BJ (cell line): ENCODE results near the gene CCDC74B. TPM values are rescaled to one million over a fixed set of nuclear protein-coding genes. Genes with fewer than 3 reads are reported as not detected.
"Not testable (repeated sequence)": the region's sequence is repeated elsewhere in the genome, so short reads cannot be mapped to it uniquely, and the experiment has no call there.

Source experiments
- CTCF ChIA-PET: fragments of 350-600 bp; formaldehyde crosslinking; extraction: SDS; loops from one replicate; lab custom pipeline; 2021; ENCODE audit warnings: antibody characterized with exemption, inconsistent platforms; lab: Yijun Ruan, JAX
- POLR2A ChIA-PET: fragments of 300-600 bp; sonication (Branson Sonifier 250); formaldehyde crosslinking; extraction: SDS; loops from one replicate; lab custom pipeline; 2021; ENCODE audit warnings: antibody characterized with exemption; lab: Charles Lee
- DNase-seq: peaks from one replicate; pipeline ENCODE4 v3.0.0-alpha.2; 2011; ENCODE audit warnings: low read depth
- H3K27me3 ChIP-seq: 2 replicates; pipeline ENCODE4 v1.6.0; 2011; ENCODE audit warnings: low read length; ENCODE audit not compliant: control insufficient read depth, insufficient read depth
- H3K36me3 ChIP-seq: 2 replicates; pipeline ENCODE4 v1.5.1; 2011; ENCODE audit warnings: low read length; ENCODE audit not compliant: control insufficient read depth, insufficient read depth
- H3K4me3 ChIP-seq: 2 replicates; pipeline ENCODE4 v1.5.1; 2011; ENCODE audit warnings: low read depth, mild to moderate bottlenecking, control low read depth, low read length
- polyA plus RNA-seq: library from polyadenylated mRNA; depleted of rRNA; stranded (reverse); fragments of >200 nt; gene quantifications from 2 replicates; pipeline ENCODE4 v1.2.3, GENCODE V29; 2011
- TF ChIP-seq, protein P1 (sequence below): IDR thresholded peaks from 2 replicates; pipeline ENCODE4 v1.5.1; 2011; ENCODE audit warnings: low read depth, mild to moderate bottlenecking, control low read depth, inconsistent platforms, low read length, moderate library complexity; ENCODE audit not compliant: insufficient read depth

The CCDC74B gene
- polyA plus RNA-seq, 1 experiment = 5.3 TPM

DNA sequence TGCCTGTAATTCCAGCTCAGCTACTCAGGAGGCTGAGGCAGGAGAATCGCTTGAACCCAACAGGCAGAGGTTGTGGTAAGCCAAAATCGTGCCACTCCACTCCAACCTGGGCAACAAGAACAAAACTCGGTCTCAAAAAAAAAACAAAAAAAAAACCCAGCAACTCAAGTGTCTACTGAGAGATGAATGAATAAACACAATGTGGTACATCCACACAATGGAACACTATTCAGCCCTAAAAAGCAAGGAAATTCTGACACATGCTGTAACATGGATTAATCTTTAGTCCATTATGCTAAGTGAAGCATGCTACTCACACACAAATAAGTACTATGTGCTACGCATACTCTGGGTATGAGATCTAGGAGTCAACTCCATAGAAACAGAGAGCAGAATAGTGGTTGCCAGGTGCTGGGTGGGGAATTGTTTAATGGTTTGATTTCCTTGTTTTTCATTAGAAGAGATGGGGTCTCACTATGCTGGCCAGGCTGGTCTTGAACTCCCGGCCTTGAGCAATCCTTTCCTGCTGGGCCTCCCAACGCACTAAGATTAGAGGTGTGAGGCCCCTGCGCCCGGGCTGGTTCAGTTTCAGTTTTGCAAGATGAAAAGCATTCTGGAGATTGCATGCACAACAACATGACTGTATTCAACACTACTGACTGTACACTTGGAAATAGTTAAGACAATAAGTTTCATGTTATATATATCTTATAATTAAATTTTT is 20.5 kb upstream of the CCDC74B start:
- H3K36me3 ChIP-seq = peaks cover 17% of the 10 kb centered on the region
- POLR2A ChIA-PET = no interaction called here
- CTCF ChIA-PET = no interaction called here
- no peak overlapping the region for H3K4me3 ChIP-seq
- H3K27me3 ChIP-seq = no peaks in the 10 kb centered on the region
- TF ChIP-seq, protein P1, sequence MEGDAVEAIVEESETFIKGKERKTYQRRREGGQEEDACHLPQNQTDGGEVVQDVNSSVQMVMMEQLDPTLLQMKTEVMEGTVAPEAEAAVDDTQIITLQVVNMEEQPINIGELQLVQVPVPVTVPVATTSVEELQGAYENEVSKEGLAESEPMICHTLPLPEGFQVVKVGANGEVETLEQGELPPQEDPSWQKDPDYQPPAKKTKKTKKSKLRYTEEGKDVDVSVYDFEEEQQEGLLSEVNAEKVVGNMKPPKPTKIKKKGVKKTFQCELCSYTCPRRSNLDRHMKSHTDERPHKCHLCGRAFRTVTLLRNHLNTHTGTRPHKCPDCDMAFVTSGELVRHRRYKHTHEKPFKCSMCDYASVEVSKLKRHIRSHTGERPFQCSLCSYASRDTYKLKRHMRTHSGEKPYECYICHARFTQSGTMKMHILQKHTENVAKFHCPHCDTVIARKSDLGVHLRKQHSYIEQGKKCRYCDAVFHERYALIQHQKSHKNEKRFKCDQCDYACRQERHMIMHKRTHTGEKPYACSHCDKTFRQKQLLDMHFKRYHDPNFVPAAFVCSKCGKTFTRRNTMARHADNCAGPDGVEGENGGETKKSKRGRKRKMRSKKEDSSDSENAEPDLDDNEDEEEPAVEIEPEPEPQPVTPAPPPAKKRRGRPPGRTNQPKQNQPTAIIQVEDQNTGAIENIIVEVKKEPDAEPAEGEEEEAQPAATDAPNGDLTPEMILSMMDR = no peak
- no peak for DNase-seq

DNA sequence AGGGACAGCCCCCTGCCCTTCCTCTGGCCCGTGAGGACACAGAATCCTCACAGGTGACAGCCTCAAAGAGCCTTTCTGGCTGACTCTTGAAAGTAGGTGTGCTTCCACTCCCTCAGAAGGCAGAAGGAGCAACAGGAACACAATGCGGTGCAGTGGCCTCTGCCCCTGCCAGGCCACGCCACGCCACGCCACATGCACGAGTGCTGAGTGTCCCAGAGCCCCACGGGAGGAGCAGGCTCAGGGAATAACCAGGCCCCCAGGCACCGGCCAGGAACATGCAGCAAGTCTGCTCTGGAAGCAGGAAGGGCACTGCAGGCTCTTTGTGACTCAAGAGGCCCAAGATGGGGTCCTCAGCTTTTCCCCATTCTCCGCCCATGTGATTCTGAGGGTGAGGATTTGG is 18.1 kb upstream of the CCDC74B start:
- DNase-seq = no peak
- TF ChIP-seq, protein P1 = no peak

DNA sequence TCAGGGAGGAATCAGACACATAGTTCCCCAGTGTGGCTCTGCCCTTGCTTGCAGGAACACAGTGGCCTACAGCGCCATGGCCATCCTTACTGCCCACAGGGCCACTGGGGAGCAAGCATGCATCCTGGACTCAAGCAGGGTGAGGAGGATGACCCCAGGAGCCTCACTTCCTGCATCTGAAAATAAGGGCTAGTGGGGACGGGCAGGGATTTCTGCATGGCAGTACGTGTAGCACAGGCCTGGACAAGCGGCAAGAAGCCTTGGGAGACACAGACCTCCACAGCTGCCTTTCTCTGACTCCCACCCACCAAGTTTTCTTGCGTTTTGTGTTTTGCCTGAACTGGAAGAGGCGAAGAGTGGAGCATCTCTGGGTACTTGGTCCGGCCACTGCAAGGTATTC is 17.6 kb upstream of the CCDC74B start:
- CTCF ChIA-PET, DNase-seq, H3K27me3 ChIP-seq, H3K4me3 ChIP-seq, POLR2A ChIA-PET: not testable (repeated sequence)
- peaks cover 12% of the 10 kb centered on the region for H3K36me3 ChIP-seq

More for the DNA sequence above, 18.1 kb upstream of the CCDC74B start:
- ChIA-PET CTCF (interaction anchor here (0.9 kb wide), 1 partner anchor 18 kb away, joined by 5 read pairs; the partner anchor contains the start of gene SMPD4), POLR2A (interaction anchor here (0.7 kb wide), 1 partner anchor 16 kb away, joined by 3 read pairs; no protein-coding TSS in a partner anchor)
- Histone ChIP-seq H3K27me3 (no peaks in the 10 kb centered on the region), H3K4me3 (no peak overlapping the region), H3K36me3 (peaks cover 15% of the 10 kb centered on the region)

DNA sequence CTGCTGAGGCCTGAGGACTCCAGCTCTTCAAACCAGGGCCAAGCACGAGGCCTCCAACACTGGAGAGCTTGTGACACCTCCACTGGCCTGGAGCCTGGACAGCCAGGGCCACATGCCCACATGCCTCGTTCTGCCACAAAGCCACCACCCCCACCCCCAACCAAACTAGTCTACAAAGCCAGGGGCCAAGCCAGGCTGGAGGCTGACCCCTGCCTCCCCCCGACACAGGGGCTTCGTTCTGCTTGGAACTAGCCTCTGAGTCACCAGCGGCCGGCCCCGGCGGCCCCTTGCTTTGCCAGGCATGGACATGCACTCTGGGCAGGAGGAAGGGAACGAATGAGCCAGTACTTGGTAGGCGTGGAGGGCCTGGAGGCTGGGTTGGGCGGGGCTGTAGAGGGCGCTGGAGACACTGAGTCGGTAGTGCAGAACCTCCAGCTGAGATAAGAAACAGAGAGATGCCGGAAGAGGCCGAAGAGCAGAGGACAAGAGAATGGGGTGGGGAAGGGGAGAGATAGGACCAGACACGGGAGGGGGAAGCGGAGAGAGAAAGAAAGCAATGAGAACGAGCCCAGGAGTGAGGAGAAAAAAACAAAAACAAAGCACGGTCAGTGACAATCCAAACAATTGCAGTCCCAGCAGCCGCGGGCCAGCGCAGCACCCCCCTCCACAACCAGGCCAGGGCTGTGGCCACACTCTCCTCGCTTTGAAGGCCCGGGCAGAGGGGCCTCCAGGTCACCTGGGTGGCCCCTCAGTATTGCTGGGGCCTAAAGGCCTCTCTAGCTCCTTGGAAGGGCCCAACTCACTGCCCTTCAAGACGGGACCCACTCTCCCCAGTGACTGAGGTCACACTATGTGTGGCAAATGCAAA is 16.2 kb upstream of the CCDC74B start:
- CTCF ChIA-PET = not testable (repeated sequence)

DNA sequence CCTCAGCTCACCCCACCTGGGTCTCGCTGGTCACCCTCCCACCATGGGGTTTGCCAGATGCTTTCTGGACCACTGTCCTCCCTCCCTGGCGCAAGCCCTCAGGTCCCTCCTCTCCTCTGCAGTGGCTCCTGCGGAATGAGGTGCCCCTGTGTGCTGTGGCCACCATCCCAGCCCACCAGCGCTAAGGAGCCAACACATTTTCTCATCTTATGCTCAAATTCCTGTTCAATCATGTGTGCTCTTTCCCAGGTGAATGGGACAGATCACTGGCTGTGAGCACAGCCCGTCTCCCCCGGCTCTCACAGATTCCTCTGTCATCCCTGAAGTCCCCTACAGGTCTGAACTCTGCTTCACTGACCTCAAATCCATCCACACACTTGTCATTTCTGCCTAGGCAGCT is 15.2 kb upstream of the CCDC74B start:
- H3K27me3 ChIP-seq = no peaks in the 10 kb centered on the region
- no peak for DNase-seq
- H3K4me3 ChIP-seq = no peak overlapping the region
- TF ChIP-seq, protein P1 = no peak
- H3K36me3 ChIP-seq = peaks cover 9% of the 10 kb centered on the region
- ChIA-PET CTCF (no interaction called here), POLR2A (no interaction called here)

More for the DNA sequence above, 16.2 kb upstream of the CCDC74B start:
- H3K27me3 ChIP-seq, POLR2A ChIA-PET, DNase-seq, H3K4me3 ChIP-seq: not testable (repeated sequence)
- H3K36me3 ChIP-seq = peaks cover 11% of the 10 kb centered on the region

DNA sequence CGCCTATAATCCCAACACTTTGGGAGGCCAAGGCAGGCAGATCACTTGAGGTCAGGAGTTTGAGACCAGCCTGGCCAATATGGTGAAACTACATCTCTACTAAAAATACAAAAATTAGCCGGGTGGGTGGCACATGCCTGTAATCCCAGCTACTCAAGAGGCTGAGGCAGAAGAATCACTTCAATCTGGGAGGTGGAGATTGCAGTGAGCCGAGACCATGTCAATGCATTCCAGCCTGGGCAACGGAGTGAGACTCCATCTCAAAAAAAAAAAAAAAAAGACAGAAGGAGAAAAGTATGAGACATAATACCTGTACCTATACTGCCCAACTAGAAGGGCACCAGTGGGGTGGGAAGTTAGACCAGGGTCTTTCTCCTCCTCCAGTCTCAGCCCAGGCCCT is 14.5 kb upstream of the CCDC74B start:
- CTCF ChIA-PET, H3K27me3 ChIP-seq, H3K4me3 ChIP-seq, POLR2A ChIA-PET, DNase-seq: not testable (repeated sequence)
- peaks cover 12% of the 10 kb centered on the region for H3K36me3 ChIP-seq
